NCI-H510A (cell line): ENCODE data around the gene RDH5.
"Not testable (repeated sequence)": the region's sequence is repeated elsewhere in the genome, so short reads cannot be mapped to it uniquely, and the experiment has no call there.

Experiments used
- DNase-seq: peaks from one replicate; lab custom pipeline; 2025; lab: John Stamatoyannopoulos, UW

The RDH5 gene

DNA sequence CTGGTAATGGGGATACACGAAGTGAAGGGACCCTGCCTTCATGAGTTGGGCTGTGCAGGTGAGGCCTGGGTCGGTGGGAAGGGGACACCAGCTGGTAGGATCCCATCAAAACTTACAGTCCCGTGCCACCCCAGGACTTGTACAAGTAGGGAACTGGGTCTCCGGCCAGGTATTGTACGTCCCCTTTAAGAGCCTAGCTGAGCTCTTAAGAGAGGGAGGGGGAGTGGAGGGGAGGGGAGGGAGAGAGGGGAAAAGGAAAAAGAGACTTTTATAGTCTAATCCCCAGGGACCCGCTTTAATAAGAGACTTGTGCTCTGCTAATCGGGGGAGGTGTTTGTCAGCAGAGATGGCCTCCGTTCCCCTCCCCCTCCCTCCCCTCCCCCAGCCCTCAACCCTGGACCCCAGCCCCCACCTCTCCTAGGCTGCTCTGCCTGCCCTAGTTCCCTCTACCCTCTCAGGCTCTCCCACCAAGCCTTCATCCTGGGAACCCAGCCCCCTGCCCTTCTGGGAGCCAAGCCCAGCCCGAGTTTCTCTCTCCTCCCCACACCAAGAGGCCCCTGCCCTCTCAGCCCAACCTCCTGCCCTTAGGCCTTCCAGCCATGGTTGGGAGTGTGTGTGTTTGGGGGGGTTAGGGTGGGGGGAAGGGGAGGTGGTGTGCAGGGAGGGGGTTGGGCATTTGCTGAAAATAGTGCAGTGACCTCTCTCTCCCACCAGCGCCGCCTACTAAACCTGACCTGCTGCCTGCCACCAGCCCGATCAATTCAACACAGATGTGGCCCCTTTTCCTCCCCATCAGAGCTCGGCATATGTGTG lies 25.4 kb downstream of the RDH5 start:
- DNase-seq, result peak; percentile 18

DNA sequence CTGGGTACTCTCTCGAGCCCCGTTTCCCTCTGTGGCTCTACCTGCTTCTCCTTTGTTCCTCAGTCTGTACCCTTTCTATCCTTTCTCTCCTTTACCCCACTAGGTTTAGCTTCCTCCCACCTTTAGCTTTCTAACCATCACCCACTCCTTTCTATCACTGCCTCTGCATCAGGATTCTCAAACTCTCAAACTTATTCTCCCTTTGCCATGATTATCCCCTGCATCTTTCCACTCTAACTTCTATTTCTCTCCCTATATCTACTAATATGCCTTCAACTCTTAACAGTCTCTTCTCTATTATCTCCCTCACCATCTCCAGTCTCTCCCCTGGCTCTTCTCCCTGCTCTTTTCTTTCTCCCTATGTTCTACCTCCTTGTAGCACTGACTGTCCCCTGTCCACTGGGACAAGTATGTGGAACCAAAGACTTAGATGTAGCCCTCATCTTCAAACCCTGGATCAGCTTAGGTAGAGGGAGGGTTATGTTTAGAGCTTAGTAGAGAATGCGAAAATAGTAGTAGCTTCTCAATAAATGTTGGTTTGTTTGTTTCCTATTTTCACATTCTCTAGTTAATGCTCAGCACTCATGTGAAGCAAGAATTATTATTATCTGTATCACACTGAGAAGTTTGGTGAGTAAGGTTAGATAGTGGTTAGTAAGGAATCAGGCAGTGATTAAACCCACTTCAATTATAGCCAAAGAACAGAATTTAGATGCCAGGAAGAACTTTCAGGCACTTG lies 26.1 kb downstream of the RDH5 start:
- no peak for DNase-seq

DNA sequence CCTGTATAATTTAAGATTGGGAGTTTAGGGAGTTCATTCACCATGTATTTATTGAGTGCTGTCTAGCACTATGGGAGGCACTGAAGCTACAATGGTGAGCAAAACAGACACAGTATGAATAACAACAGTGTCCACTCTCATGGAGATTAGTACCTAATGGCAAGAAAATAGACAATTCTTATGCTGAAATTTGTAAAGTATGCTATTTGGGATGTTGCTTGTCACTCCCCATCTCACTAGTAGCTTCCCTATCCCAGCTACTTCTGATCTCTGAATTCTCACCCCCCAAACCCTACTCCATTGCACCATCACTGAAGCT lies 26.7 kb downstream of the RDH5 start:
- no peak for DNase-seq

DNA sequence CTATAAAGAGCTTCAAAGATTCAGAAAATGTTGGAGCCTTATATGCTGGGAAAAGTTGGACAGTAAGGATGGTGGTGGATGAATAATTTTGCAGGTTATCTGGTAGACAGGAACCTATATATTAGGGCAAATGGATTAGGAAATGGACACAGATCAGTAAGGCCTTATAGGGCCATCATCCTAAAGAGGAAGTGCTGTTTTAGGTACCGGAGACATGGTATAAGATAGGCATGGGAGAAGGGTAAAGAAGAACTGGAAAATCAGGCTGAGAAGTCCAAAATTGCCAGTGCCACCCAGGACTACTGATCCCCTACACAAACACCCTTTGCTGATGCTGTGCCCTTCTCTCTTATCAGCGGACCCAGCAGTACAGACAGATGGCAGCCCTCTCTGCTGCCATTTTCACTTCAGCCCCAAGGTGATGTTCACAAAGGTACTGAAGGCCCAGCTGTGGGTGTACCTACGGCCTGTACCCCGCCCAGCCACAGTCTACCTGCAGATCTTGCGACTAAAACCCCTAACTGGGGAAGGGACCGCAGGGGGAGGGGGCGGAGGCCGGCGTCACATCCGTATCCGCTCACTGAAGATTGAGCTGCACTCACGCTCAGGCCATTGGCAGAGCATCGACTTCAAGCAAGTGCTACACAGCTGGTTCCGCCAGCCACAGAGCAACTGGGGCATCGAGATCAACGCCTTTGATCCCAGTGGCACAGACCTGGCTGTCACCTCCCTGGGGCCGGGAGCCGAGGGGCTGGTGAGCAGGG lies 28.2 kb downstream of the RDH5 start:
- no peak for DNase-seq

DNA sequence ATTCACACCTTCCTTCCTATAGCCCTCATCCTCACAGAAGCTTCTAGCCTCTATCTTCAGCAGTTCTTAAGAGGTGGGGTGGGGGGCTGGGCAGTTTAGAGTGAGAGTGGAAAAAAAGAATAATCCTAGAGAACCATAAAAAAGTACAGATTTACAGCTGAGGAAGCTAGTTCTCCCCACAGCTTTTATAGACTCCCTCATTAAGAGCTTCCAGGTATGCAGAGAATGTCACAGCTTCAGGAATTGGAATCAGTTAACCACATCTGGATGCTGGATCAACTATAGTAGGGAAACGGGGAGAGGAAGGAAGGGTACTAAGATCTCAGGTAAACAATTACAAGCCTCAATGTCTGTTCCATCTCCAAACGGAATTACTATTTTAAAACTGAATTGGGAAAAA lies 35.1 kb downstream of the RDH5 start:
- DNase-seq, result no peak

DNA sequence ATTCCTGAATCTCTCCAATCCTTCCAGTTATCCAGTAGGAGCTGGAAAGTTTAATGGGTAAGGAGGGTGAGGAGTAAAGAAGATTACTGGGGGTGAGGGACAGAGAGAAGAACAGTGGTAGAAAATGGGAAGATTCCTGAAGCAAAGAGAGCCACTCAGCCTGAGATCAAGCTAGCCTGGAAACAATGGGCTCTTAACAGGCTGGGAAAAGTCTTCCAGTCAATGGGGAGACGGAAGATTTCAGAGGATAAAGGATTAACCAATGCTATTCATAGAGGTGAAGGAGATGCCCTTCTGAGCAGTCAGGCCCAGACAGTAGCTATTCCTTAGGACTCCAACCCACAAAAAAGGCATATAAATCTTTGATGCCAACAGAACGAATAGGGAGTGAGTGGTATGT lies 37.5 kb downstream of the RDH5 start:
- DNase-seq, result no peak

DNA sequence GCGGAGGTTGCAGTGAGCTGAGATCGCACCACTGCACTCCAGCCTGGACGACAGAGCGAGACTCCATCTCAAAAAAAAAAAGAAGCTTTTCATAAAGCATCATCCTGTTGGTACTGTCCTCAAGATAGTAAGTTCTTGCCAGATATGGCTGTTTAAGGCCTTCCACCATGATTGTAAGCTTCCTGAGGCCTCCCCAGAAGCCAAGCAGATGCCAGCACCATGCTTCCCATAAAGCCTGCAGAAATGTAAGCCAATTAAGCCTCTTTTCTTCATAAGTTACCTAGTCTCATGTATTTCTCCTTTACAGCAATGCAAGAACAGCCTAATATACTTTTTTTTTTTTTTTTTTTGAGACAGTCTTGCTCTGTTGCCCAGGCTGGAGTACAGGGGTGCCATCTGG lies 38.4 kb downstream of the RDH5 start:
- not testable (repeated sequence) for DNase-seq

DNA sequence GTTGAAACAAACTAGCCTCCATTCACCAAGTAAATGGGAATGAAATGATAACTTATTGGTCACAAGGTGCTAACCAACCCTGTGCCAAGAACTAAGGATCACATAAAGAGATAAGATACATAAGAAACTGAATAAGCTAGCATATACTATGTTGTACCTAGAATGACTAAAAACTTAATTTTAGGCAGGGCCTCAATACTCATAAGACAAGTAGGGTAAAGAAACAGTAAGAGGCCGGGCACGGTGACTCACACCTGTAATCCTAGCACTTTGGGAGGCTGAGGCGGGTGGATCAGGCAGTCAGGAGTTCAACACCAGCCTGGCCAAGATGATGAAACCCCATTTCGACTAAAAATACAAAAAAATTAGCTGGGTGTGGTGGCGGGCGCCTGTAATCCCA lies 40.5 kb downstream of the RDH5 start:
- DNase-seq, result no peak

DNA sequence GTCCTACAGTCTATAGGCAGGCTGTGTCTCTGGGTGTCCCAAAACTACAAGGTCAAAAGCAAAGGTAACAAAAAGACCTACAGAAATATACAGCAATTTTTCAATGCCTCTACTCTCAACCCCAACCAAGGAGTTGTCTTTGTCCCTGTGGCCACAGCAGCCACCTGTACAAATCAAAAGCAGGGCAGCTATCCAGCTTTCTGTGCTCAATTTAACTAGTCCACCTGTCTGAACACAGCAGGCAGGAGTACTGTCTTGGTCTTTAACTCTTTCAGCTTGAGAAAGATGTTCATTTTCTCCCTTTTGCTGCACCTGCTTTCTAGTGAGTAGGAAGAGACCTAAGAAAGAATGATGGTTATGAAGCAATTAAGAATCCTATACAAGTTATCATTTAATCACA lies 42.5 kb downstream of the RDH5 start:
- DNase-seq, result no peak

DNA sequence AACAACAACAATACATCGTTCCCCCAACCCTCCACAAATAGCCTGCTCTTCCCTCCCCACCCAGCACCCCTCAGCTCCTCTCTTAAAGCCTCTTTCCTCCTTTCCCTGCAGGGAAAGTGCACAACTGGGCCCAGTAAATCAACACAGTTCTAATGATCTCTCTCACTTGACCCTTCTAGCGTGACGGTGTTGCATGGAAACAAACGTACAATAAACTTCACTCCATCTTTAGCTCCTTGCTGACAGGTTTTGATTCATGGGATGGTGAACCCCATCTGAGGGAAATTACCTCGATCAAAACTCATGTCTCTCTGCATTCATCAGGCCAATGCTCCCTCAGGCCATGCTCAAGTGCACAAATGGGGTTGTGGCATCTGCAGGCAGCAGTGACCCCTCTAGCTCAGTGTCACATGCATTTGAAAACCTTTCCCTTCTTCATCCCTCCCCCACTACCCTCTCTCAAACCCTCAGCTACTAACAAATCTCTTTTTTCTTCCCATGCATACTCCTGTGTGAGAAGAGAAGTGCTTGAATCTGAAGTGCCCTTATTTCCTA lies 45.6 kb downstream of the RDH5 start:
- peak; percentile 56 for DNase-seq

DNA sequence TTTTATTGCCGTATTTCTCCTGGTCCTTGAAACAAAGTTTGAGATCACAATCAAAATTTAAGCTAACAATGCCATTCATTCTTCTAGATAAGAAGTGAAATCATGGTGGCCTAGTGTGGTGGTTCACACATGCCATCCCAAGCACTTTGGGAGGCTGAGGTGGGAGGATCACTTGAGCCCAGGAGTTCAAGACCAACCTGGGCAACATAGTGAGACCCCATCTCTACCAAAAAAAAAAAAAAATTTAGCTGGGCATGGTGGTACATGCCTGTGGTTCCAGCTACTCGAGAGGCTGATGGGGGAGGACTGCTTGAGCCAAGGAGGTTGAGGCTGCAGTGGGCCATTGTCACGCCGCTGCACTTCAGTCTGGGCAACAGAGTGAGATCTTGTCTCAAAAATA lies 47.0 kb downstream of the RDH5 start:
- no peak for DNase-seq

DNA sequence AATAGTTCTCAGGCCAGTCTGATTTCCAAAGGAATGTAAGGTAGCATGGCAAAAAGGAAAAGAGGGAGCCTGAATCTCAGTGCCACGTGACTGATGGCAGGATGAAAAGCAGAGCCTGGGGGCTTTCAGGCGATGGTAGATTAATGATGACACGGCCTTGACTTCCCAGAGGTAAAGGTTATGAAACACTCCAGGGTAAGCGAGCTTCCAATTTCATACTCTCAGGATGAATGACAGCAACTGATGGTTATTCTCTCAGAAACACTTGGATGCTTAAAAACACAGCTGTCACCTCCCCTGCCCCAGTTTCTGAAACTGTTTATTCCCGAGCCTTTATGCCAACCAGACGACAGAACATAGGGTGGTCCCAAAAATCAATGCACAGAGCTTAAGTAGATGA lies 51.5 kb downstream of the RDH5 start:
- DNase-seq, result no peak
